ENCODE data around the gene NIPA2.
"Not testable (repeated sequence)": the region's sequence is repeated elsewhere in the genome, so short reads cannot be mapped to it uniquely, and the experiment has no call there.

NIPA2 gene

GRCh38 chr15:22838292-22839042, at the start of gene NIPA2:
Gene NIPA2 (plus strand): TSS chr15:22838666. CDS start chr15:22851732, 13,066 bp downstream.
- FAIRE-seq (peak; percentile 51), DNase-seq (ENCODE audit: low spot score) (peak; percentile 94)

DNA sequence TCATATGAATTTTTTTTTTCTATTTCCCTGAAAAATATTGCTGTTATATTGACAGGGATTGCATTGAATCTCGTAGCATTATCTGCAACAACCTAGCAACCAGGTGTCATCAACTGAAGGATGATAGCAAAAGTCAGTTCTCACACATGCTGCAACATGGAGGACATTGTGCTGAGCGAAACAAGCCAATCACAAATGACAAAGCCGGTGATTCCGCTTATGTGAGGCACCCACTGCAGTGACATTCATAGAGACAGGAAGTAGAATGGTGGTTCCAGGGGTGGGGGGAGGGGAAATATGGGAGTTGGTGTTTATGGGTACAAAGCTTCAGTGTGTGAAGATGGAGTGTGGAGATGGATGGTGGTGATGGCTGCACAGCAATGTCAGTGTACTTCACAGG, 44.4 kb upstream of the NIPA2 start:
- no peak for FAIRE-seq
- no peak for DNase-seq (ENCODE audit: low spot score)

GRCh38 chr15:22794621-22795167, 43.8 kb upstream of the NIPA2 start:
- DNase-seq (ENCODE audit: low spot score) (no peak), FAIRE-seq (no peak)

GRCh38 chr15:22795206-22796063, 43.0 kb upstream of the NIPA2 start:
- DNase-seq (ENCODE audit: low spot score) (no peak), FAIRE-seq (no peak)

DNA sequence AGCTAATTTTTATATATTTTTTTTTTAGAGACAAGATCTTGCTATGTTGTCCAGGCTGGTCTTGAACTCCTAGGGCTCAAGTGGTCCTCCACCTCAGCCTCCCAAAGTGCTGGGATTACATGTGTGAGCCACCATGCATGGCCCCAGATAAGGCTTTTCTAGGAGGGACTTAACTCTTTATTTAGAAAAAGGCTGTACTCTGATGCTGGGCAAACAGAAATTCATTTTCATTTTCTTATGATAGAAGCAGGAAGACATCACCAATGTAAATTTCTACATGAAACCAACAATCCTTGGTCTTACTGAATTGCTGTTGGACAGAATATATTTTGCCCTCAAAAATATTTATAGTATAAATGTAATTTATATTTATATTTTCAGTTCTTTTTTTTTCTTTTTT, 42.4 kb upstream of the NIPA2 start:
- FAIRE-seq = no peak
- no peak for DNase-seq (ENCODE audit: low spot score)

- DNase-seq (ENCODE audit: low spot score) = no peak
- no peak for FAIRE-seq
Observed at GRCh38 chr15:22799902-22800301, 38.6 kb upstream of the NIPA2 start.

DNA sequence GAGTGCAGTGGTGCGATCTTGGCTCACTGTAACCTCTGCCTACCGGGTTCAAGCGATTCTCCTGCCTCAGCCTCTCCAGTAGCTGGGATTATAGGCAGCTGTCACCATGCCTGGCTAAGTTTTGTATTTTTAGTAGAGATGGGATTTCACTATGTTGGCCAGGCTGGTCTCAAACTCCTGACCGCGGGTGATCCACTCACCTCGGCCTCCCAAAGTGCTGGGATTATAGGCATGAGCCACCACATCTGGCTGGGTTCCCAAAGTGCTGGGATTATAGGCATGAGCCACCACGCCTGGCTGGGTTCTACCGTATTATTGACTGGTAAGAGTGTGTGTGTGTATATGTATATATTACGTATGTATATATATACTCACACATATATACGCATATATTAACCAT, 35.5 kb upstream of the NIPA2 start:
- FAIRE-seq; DNase-seq (ENCODE audit: low spot score): not testable (repeated sequence)

- no peak for DNase-seq (ENCODE audit: low spot score)
- FAIRE-seq = no peak
Observed at GRCh38 chr15:22806156-22806555, 32.3 kb upstream of the NIPA2 start.

GRCh38 chr15:22806664-22807063, 31.8 kb upstream of the NIPA2 start:
- FAIRE-seq (no peak), DNase-seq (ENCODE audit: low spot score) (no peak)

GRCh38 chr15:22807831-22808230, 30.6 kb upstream of the NIPA2 start:
- not testable (repeated sequence) for FAIRE-seq; DNase-seq (ENCODE audit: low spot score)

DNA sequence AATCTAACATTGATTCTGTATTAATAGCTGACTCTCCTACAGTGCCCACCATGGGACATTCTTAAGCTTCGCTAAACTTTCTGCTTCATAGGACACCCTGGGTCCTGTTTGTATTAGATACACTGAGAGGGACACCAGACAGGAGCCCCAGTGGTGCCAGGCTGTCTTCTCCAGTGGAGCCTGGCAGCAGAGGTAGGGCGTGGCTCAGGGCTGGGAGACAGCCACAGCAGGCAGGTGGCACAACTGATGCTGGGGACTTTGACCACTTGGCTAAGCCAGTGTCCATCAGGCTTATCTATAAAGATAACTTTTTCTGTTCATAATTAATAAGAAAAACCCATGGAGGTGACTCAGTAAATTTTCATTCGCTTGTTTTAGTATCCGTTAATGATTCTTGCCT, 30.2 kb upstream of the NIPA2 start:
- no peak for FAIRE-seq
- DNase-seq (ENCODE audit: low spot score) = no peak

GRCh38 chr15:22808761-22809280, 29.6 kb upstream of the NIPA2 start:
- DNase-seq (ENCODE audit: low spot score) (no peak), FAIRE-seq (no peak)

DNA sequence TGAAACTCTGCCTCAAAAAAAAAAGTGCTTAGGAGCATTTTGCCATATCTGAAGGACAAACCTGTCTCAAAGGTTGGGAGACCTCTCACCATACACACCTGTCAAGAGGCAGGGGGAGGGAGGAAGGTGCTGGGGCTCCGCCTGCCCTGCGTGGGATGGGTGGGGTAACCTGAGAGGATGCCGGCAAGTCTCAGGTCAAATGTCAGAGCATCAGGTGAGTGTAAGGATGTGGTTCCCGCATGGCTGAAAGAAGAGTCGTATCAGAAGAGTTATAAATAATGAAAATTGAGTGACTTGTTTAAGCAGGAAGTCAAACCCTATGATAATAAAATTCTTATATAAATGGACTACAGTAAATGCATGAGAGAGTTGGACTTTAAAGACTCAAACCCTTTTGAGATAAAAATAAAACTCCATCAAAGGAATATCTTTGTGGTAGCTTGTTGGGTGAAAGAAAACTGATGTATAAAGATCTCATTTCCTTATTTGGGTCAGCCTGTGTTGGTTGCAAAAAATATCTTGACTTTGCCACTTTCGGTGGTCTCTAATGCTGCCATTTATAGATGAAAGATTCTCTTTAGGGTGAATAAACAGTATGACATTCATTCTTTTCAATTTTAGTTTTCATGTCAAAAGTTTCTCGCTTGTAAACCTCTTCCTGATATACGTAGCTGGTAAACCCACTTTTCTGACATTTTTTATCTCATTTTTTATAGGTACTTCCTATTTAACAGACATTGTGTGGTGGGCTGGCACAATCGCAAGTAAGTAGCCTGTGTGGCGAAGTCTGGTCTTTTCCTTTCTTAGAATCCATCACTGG, 28.2 kb upstream of the NIPA2 start:
- FAIRE-seq (no peak), DNase-seq (ENCODE audit: low spot score) (no peak)

- no peak for FAIRE-seq
- DNase-seq (ENCODE audit: low spot score) = no peak
Observed at GRCh38 chr15:22810853-22811338, 27.6 kb upstream of the NIPA2 start.

DNA sequence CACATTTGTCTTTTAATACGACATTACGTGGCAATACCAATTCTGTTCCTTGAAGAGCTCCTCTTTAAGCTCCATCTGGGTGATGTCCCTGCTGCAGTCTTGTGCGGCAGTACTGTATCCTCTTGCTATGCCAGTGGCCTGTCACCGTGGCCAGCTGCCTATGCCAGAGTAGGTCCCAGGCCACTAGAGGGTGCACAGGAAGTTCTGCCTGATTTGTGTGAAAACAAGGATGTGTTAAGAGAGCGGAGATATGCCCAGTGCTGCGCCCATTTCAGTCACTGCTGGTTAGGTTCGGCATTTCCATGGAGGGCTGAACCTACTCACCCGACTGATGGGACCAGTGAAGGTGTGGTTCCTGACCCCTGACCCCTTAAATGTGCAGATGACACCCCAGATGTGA, 26.8 kb upstream of the NIPA2 start:
- DNase-seq (ENCODE audit: low spot score) = no peak

GRCh38 chr15:22813844-22814243, 24.6 kb upstream of the NIPA2 start:
- no peak for DNase-seq (ENCODE audit: low spot score)
- no peak for FAIRE-seq

More for the DNA sequence above, 26.8 kb upstream of the NIPA2 start:
- no peak for FAIRE-seq

- DNase-seq (ENCODE audit: low spot score) = no peak
- FAIRE-seq = no peak
Observed at GRCh38 chr15:22815766-22816165, 22.7 kb upstream of the NIPA2 start.

GRCh38 chr15:22819651-22820050, 18.8 kb upstream of the NIPA2 start:
- no peak for FAIRE-seq
- DNase-seq (ENCODE audit: low spot score) = no peak

- FAIRE-seq = no peak
- no peak for DNase-seq (ENCODE audit: low spot score)
Observed at GRCh38 chr15:22823495-22824128, 14.9 kb upstream of the NIPA2 start.

- no peak for FAIRE-seq
Observed at GRCh38 chr15:22827125-22827524, 11.3 kb upstream of the NIPA2 start.

More at GRCh38 chr15:22827125-22827524, 11.3 kb upstream of the NIPA2 start:
- DNase-seq (ENCODE audit: low spot score) = no peak

All from RCC 7860 (cell line).